ENCODE results near the gene SPESP1.
"Not testable (repeated sequence)": the region's sequence is repeated elsewhere in the genome, so short reads cannot be mapped to it uniquely, and the experiment has no call there.

SPESP1 gene

DNA sequence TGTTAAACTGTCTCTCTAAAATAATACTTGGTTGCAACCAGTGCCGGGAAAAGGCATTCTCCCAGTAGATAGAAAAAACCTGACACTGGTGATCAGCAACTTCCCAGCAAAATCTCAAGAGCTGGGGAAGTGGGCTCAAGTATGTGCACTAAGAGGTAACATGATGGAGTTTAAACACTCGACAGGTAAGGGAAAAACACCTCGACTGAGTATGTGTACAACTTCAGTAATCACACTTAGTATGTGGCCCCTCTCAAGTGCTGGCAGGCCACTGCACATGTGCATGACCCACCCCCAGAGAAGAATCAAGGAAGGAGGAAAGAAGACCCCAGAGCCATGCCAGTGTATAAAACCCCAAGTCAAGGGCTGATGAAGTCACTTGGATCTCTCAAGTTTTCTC, 27.4 kb downstream of the SPESP1 start:
- Histone ChIP-seq H3K79me1 (replicated peaks; ENCODE audit: low read length, poor library complexity, severe bottlenecking) (no peaks in the 10 kb centered on the region), H3K4ac (ENCODE audit: low read depth in 1 of 2, low read length in 2 of 2) (no peak overlapping the region), H3K27me3 (ENCODE audit: control insufficient read depth in 1 of 2, insufficient read depth in 1 of 2, low read length in 2 of 2) (peaks cover 19 to 25% of the 10 kb centered on the region in 2 experiments), H4K91ac (ENCODE audit: low read length) (no peak overlapping the region), H3K9ac (ENCODE audit: low read length) (no peak overlapping the region), H3K23ac (ENCODE audit: low read length in 2 of 2) (no peak overlapping the region), H2BK120ac (ENCODE audit: low read depth, low read length) (no peak overlapping the region), H2BK15ac (ENCODE audit: low read depth, poor library complexity, severe bottlenecking) (no peak overlapping the region), H3K27ac (ENCODE audit: low read length, poor library complexity, severe bottlenecking) (no peak overlapping the region), H3K18ac (ENCODE audit: low read depth in 1 of 2, low read length in 2 of 2) (no peak overlapping the region), H2AK5ac (ENCODE audit: low read length, severe bottlenecking) (no peak overlapping the region), H3K4me2 (ENCODE audit: low read length, poor library complexity, severe bottlenecking) (no peak overlapping the region), H4K8ac (ENCODE audit: low read length) (no peak overlapping the region), H3K14ac (ENCODE audit: low read length in 2 of 2) (no peak overlapping the region), H3K36me3 (ENCODE audit: control insufficient read depth in 1 of 2, insufficient read depth in 2 of 2, low read depth in 1 of 2, low read length in 2 of 2) (no peaks in the 10 kb centered on the region), H3K9me3 (ENCODE audit: control insufficient read depth, low read length) (no peaks in the 10 kb centered on the region), H3K4me3 (ENCODE audit: insufficient read depth in 1 of 2, low read depth in 1 of 2, low read length in 2 of 2) (no peak overlapping the region), H2BK5ac (ENCODE audit: low read depth, low read length, poor library complexity, severe bottlenecking) (no peak overlapping the region), H3K4me1 (ENCODE audit: control insufficient read depth, insufficient read depth, low read depth, low read length) (no peaks in the 10 kb centered on the region), H2BK12ac (ENCODE audit: low read length in 2 of 2) (no peak overlapping the region), H2AFZ (ENCODE audit: low read depth, low read length) (no peak overlapping the region)
- no peak for DNase-seq
- WGBS, result 77% methylated on average over 3 of the region's 3 CpGs

DNA sequence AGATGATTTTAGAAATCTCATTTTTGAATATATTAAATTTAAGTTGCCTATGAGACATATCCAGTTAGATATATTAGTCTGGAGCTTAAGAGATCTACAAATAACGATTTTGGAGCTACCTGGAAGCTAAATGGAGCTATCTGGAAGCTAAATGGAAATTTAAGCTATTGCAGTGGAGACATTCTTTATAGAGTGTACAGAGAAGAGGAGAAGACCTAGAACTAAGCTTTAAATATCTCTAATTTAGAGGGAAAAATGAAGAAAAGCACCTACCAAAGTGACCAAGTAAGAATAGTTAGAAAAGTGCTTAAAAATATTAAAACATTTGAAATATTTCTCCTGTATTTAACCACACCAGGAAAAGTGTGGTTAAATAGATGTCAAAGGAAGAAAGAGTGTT, 28.3 kb downstream of the SPESP1 start:
- H2BK15ac ChIP-seq (ENCODE audit: low read depth, poor library complexity, severe bottlenecking), result no peak overlapping the region
- no peak overlapping the region for H3K9ac ChIP-seq (ENCODE audit: low read length)
- 36% methylated on average over 1 of the region's 1 CpG for WGBS
- no peaks in the 10 kb centered on the region for H3K4me1 ChIP-seq (ENCODE audit: control insufficient read depth, insufficient read depth, low read depth, low read length)
- peaks cover 22 to 28% of the 10 kb centered on the region in 2 experiments for H3K27me3 ChIP-seq (ENCODE audit: control insufficient read depth in 1 of 2, insufficient read depth in 1 of 2, low read length in 2 of 2)
- H4K8ac ChIP-seq (ENCODE audit: low read length), result no peak overlapping the region
- no peak overlapping the region for H3K4ac ChIP-seq (ENCODE audit: low read depth in 1 of 2, low read length in 2 of 2)
- no peaks in the 10 kb centered on the region for H3K9me3 ChIP-seq (ENCODE audit: control insufficient read depth, low read length)
- no peak overlapping the region for H2AK5ac ChIP-seq (ENCODE audit: low read length, severe bottlenecking)
- no peak overlapping the region for H2BK120ac ChIP-seq (ENCODE audit: low read depth, low read length)
- H3K18ac ChIP-seq (ENCODE audit: low read depth in 1 of 2, low read length in 2 of 2), result no peak overlapping the region
- no peak overlapping the region for H2AFZ ChIP-seq (ENCODE audit: low read depth, low read length)
- no peak overlapping the region for H3K4me2 ChIP-seq (ENCODE audit: low read length, poor library complexity, severe bottlenecking)
- no peak overlapping the region for H3K27ac ChIP-seq (ENCODE audit: low read length, poor library complexity, severe bottlenecking)
- no peak overlapping the region for H4K91ac ChIP-seq (ENCODE audit: low read length)
- no peaks in the 10 kb centered on the region for H3K79me1 ChIP-seq (replicated peaks; ENCODE audit: low read length, poor library complexity, severe bottlenecking)
- H3K4me3 ChIP-seq (ENCODE audit: insufficient read depth in 1 of 2, low read depth in 1 of 2, low read length in 2 of 2), result no peak overlapping the region
- H3K14ac ChIP-seq (ENCODE audit: low read length in 2 of 2), result no peak overlapping the region
- no peak overlapping the region for H2BK5ac ChIP-seq (ENCODE audit: low read depth, low read length, poor library complexity, severe bottlenecking)
- H3K23ac ChIP-seq (ENCODE audit: low read length in 2 of 2), result no peak overlapping the region
- DNase-seq, result no peak
- no peaks in the 10 kb centered on the region for H3K36me3 ChIP-seq (ENCODE audit: control insufficient read depth in 1 of 2, insufficient read depth in 2 of 2, low read depth in 1 of 2, low read length in 2 of 2)
- no peak overlapping the region for H2BK12ac ChIP-seq (ENCODE audit: low read length in 2 of 2)

DNA sequence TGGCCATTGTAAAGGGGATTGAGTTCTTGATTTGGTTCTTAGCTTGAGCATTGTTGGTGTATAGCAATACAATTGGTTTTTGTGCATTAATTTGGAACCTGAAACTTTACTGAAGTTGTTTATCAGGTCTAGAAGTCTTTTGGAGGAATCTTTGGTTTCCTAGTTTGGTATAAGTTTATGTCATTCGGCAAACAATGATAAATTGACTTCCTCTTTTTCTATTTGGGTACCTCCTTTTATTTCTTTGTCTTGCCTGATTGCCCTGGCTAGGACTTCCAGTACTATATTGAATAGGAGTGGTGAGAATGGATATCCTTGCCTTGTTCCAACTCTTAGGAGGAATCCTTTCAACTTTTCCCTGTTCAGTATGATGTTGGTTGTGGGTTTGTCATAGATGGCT, 32.1 kb downstream of the SPESP1 start:
- H3K9ac ChIP-seq (ENCODE audit: low read length), result no peak overlapping the region
- no peak overlapping the region for H3K4me3 ChIP-seq (ENCODE audit: insufficient read depth in 1 of 2, low read depth in 1 of 2, low read length in 2 of 2)
- no peak overlapping the region for H2BK120ac ChIP-seq (ENCODE audit: low read depth, low read length)
- H3K36me3 ChIP-seq (ENCODE audit: control insufficient read depth in 1 of 2, insufficient read depth in 2 of 2, low read depth in 1 of 2, low read length in 2 of 2), result no peaks in the 10 kb centered on the region
- H3K27ac ChIP-seq (ENCODE audit: low read length, poor library complexity, severe bottlenecking), result no peak overlapping the region
- peaks cover 15 to 20% of the 10 kb centered on the region in 2 experiments for H3K27me3 ChIP-seq (ENCODE audit: control insufficient read depth in 1 of 2, insufficient read depth in 1 of 2, low read length in 2 of 2)
- H4K91ac ChIP-seq (ENCODE audit: low read length), result no peak overlapping the region
- H3K4ac ChIP-seq (ENCODE audit: low read depth in 1 of 2, low read length in 2 of 2), result no peak overlapping the region
- no peaks in the 10 kb centered on the region for H3K4me1 ChIP-seq (ENCODE audit: control insufficient read depth, insufficient read depth, low read depth, low read length)
- H2AK5ac ChIP-seq (ENCODE audit: low read length, severe bottlenecking), result no peak overlapping the region
- no peak overlapping the region for H2BK12ac ChIP-seq (ENCODE audit: low read length in 2 of 2)
- peaks cover 11% of the 10 kb centered on the region for H3K9me3 ChIP-seq (ENCODE audit: control insufficient read depth, low read length)
- no peak for DNase-seq
- no peak overlapping the region for H3K4me2 ChIP-seq (ENCODE audit: low read length, poor library complexity, severe bottlenecking)
- no peak overlapping the region for H3K14ac ChIP-seq (ENCODE audit: low read length in 2 of 2)
- H3K79me1 ChIP-seq (replicated peaks; ENCODE audit: low read length, poor library complexity, severe bottlenecking), result no peaks in the 10 kb centered on the region
- no peak overlapping the region for H3K23ac ChIP-seq (ENCODE audit: low read length in 2 of 2)
- H3K18ac ChIP-seq (ENCODE audit: low read depth in 1 of 2, low read length in 2 of 2), result no peak overlapping the region
- H2BK15ac ChIP-seq (ENCODE audit: low read depth, poor library complexity, severe bottlenecking), result no peak overlapping the region
- no peak overlapping the region for H2AFZ ChIP-seq (ENCODE audit: low read depth, low read length)
- no peak overlapping the region for H4K8ac ChIP-seq (ENCODE audit: low read length)
- WGBS, result 80% methylated on average over 1 of the region's 1 CpG
- no peak overlapping the region for H2BK5ac ChIP-seq (ENCODE audit: low read depth, low read length, poor library complexity, severe bottlenecking)

DNA sequence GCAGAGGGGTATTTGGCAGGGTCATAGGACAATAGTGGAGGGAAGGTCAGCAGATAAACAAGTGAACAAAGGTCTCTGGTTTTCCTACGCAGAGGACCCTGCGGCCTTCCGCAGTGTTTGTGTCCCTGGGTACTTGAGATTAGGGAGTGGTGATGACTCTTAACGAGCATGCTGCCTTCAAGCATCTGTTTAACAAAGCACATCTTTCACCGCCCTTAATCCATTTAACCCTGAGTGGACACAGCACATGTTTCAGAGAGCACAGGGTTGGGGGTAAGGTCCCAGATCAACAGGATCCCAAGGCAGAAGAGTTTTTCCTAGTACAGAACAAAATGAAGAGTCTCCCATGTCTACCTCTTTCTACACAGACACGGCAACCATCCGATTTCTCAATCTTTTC, 33.4 kb downstream of the SPESP1 start:
- not testable (repeated sequence) for H4K8ac ChIP-seq (ENCODE audit: low read length); DNase-seq; H3K18ac ChIP-seq (ENCODE audit: low read depth in 1 of 2, low read length in 2 of 2)

More for the DNA sequence above, 33.4 kb downstream of the SPESP1 start:
- Histone ChIP-seq H3K9me3 (ENCODE audit: control insufficient read depth, low read length) (peaks cover 22% of the 10 kb centered on the region), H3K27me3 (ENCODE audit: control insufficient read depth in 1 of 2, insufficient read depth in 1 of 2, low read length in 2 of 2) (peaks cover 8 to 16% of the 10 kb centered on the region in 2 experiments)
- not testable (repeated sequence) for H3K4ac ChIP-seq (ENCODE audit: low read depth in 1 of 2, low read length in 2 of 2); H3K23ac ChIP-seq (ENCODE audit: low read length in 2 of 2); H2BK120ac ChIP-seq (ENCODE audit: low read depth, low read length); H3K9ac ChIP-seq (ENCODE audit: low read length); H2AK5ac ChIP-seq (ENCODE audit: low read length, severe bottlenecking); H3K4me3 ChIP-seq (ENCODE audit: insufficient read depth in 1 of 2, low read depth in 1 of 2, low read length in 2 of 2); H3K27ac ChIP-seq (ENCODE audit: low read length, poor library complexity, severe bottlenecking); H3K4me1 ChIP-seq (ENCODE audit: control insufficient read depth, insufficient read depth, low read depth, low read length); H2BK12ac ChIP-seq (ENCODE audit: low read length in 2 of 2); H3K36me3 ChIP-seq (ENCODE audit: control insufficient read depth in 1 of 2, insufficient read depth in 2 of 2, low read depth in 1 of 2, low read length in 2 of 2); H4K91ac ChIP-seq (ENCODE audit: low read length); H2BK5ac ChIP-seq (ENCODE audit: low read depth, low read length, poor library complexity, severe bottlenecking); H2BK15ac ChIP-seq (ENCODE audit: low read depth, poor library complexity, severe bottlenecking); H2AFZ ChIP-seq (ENCODE audit: low read depth, low read length); H3K79me1 ChIP-seq (replicated peaks; ENCODE audit: low read length, poor library complexity, severe bottlenecking); H3K4me2 ChIP-seq (ENCODE audit: low read length, poor library complexity, severe bottlenecking); H3K14ac ChIP-seq (ENCODE audit: low read length in 2 of 2)
- WGBS, result no CpG with 5 or more reads among the region's 7 CpGs
